Measurements from ENCODE around the gene HIVEP1.

The HIVEP1 gene

DNA sequence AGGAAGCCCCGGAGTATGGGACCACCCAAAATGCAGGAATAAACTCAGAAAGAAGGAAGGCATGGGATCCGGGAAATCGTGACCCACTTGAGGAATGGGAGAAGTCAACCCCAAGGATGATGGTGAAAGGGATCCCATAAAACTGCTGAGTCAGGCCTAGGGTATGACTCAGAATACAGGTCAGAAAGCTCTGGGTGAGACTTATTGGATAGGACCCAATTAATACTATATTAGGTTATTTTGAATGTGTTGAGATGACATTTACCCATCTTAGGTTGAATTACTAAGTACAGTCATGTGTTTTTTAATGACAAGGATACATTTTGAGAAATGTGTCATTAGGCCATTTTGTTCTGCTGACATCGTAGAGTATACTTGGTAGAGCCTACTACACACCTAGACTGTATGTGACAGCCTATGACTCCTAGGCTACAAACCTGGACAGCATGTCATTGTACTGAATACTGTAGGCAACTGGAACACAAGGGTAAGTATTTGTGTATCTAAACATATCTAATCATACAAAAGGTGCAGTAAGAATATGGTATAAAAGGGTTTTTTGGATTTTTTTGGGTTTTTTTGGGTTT is 17.1 kb upstream of the HIVEP1 start:
- no peak for DNase-seq

DNA sequence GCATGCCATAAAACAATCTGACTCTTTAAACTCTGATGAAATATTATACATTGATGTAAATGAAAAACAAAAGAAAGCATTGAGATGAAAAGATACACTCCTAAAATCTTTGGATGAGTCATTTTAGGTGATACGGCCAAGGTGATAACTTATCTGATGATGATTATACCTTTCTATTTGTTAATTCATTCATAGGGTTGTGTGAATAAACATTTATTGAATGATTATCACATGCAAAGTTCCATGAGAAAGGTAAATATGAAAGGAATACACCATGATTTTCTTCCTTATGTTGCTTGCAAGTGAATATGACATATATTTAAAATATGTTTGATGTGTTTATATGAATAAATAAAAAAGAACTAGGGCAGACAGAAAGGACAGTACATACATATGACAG is 15.4 kb upstream of the HIVEP1 start:
- DNase-seq, result no peak

DNA sequence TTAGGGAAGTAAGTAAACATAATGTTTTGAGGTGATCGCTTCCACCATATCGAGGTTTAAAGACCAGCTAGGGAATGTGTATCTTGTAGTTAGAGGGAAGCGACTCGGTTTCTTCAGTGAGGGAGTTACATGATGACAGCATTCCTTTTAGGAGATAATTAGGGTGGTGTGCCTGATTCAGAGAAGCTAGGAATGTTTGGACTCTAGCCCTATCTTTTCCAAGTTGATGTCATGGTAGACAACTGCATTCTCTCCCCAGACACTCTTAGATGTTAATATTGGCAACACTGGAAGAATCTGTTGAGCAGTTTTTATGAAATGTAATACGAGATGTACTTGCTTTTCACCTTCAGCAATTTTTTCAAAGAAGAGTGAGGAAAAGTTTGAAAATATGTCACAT is 12.9 kb upstream of the HIVEP1 start:
- no peak for DNase-seq

DNA sequence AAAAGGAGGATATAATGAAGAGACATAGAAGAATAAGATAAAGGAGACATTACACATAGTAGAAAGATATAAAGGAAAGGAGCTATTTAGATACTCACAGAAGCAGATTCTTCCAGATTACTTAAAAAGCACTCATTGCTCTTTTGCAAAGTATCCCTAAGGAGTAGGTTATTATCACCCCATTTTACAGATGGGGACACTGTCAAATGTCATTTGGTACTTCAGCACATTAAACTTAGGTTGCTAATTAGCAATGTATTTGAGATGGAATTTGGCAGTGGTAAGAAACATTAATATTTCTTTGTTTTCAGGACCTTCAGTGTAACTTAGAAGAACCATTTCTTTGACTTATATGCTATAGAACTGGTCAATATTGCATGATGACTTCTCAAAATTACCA is 11.9 kb upstream of the HIVEP1 start:
- DNase-seq, result no peak

DNA sequence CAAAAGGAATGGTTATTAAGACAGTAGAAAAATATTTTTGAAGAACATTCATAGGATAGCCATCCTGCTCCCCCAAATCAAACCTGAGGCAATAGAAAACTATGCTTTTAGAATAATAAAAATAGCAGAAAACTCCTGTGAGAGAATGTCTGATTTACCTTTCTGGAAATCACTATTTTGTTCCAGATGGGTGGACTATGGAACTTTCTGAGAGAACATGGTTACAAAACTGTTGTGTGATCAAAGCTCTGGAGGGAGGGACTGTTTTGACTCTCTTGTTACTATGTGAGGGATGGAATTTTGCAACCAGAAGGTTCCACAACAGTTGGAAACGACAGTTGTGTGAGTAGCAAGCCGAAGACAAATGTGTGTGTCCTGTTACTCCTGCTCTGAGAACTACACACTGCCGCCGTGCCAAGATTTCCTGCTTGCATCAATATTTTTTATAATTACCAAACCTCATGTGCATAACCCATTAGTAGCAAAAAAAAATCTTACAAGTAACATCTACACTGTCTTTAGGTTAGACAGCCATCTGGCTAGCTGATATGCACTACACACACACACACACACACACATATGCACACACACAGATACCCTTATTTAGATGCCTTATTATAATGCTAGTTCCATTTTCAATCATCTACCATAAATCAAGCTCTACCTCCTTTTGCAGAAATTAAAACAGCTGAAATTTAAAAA is 11.0 kb upstream of the HIVEP1 start:
- no peak for DNase-seq

DNA sequence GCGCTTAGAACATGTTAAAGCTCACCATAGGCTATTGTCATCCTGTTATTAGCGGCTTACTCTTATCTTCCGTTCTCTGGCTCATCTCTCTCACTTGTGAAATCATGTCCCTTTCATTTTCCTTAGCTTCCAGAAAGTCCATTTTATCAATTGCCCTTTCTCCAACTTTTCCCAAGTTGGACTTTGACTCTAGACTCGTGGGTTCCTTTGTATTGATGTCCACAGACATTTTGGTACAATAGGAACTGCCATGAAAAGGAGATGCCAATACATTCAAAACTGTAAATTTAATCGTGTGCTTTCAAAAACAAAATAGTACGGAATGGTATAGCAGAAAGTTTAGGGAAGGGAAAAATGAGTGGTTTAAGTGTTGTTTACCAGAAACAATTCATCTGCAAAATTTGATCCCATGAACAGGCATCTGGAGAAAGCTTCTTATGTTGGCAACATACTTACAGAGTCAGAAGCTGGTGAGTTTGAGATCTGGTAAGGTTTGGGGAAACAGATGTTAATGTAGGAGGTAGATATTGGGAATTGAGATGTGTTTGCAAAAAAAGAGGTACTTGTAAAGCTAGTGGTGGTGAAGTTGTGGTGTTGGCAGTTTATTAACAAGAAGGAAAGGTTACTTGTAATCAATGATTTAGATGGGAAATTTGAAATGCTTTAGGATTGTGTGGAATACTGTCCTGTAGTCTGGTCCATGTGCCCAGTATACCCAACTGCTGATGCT is 10.2 kb upstream of the HIVEP1 start:
- DNase-seq, result no peak

DNA sequence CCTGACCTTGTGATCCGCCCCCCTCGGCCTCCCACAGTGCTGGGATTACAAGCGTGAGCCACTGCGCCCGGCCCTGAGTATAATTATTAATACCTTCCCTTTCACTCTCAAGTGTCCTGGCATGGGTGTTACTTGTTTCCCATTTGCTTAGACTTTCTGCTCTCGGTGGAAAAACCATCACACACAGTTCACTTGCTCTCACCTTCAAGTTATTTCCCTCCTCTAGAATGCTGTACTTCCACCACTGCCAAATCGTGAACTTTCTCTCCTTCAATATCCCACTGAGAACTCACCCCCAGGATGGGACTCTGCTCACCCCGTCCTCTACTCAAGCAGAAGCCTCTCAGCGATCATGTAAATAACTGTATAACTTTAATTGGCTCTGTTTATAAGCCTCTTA is 4.6 kb upstream of the HIVEP1 start:
- DNase-seq, result no peak

DNA sequence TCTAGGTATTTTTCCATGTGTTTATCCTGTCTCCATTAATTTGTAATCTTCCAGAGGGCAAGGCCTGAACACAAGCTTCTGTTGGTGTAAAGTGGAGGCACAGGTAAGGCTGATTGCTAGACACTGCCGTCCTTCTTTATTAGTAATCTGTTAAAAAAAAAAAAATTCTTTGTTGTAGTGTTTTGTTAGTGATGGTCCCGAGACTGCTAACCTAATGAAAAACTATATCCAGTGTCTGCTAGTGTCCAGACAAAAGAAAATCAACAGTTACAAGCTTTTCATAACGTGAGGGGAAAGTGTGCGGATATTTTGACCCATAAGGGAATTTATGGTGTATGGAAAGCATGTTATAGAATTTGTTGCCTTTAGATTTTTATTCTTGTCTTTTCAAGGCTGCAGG is 4.2 kb upstream of the HIVEP1 start:
- DNase-seq, result no peak

DNA sequence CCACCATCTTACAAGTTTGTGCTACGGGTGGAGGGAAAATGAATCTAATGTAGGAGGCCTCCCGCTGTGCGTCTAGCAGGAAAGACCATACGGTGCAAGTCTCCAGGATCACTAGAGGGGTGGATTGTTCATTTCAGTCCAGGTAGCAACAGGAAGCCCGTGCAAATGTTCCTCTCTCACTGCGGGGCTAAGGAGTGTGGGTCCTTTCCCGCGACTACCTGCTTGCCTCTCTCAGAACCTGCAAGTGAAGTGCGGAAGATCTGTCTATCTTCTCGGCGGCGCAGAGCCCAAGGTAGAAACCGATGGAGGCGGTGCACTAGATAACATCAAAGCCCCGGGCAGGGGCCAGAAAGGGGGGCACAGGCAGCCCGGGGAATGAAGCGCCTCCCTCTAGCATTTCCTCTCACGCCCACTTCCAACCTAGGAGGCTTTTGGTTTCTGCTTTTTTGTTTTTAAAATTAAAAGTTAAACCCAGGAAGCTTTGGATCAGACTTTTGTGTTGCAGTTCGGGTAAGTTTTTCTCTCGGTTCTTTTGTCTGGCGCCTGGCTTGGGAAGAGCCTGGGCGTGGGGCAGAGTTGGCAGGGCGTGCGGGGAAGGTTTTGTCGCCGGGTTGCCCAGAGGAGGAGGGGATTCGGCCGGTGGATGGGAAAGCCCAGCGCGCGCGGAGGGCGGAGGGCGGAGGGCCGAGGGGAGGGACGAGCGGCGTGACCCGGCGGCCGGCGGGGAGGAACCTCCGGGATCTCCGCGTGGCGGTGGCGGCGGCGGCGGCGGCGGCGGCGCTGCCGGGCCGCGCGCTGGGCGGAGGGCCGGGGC is 3.5 kb upstream of the HIVEP1 start:
- peak; percentile 49 for DNase-seq

DNA sequence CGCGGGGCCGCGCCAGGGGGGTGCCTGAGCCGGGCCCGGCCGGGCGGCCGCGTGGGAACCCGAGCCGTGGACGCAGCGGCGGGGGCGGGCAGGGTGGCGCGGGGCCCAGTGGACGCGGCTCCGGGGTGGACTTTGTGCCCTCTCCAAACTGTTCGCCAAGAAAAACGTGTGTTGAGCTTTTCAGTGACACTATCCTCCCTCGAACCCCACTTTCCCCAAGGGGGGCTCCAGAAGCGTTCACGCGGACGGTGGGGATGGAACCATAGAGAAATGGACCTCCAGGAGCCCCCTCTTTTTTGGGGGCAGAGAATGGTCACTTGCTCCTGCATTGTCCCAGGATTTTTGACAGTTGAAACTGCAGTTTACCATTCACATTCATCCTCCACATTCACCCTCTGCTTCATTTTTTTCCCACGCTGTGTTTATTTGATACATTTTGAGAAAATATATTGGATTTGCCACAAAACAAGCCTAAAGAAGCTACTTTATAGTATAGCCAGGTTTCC is 2.9 kb upstream of the HIVEP1 start:
- DNase-seq, result no peak

DNA sequence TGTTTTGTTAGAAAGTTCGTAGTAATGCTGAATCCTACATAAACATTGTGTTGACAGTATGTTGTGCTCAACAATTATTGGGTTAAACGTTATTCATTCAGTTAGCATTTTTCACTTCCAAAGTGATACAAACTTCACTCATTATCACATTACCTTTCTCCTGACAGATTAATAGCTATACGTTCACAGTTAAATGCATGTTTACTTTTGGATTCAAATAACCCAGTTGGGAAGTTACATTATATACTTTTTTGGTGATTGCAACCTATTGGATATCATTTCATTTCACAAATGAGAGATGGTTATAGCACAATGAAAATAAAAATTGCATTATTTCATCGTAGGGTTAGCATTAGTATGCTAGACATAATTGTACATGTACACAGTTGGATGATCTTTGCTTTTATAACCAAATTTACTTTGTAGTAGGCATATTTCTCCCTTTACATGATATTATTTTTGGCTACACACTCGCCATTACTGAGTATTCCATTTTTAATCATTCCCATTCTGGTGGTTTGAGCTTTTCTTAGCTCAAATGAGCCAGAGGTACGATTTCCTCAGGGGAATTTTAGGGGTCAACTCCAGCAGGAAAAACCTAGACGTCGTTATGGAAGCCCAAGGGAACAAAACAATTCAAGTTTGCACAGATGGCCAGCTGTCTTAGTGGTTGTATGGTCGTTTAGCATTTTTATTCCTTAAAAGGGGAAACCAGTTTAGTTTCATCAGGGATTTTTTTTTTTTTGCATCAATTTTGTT is 2.1 kb upstream of the HIVEP1 start:
- DNase-seq, result no peak

DNA sequence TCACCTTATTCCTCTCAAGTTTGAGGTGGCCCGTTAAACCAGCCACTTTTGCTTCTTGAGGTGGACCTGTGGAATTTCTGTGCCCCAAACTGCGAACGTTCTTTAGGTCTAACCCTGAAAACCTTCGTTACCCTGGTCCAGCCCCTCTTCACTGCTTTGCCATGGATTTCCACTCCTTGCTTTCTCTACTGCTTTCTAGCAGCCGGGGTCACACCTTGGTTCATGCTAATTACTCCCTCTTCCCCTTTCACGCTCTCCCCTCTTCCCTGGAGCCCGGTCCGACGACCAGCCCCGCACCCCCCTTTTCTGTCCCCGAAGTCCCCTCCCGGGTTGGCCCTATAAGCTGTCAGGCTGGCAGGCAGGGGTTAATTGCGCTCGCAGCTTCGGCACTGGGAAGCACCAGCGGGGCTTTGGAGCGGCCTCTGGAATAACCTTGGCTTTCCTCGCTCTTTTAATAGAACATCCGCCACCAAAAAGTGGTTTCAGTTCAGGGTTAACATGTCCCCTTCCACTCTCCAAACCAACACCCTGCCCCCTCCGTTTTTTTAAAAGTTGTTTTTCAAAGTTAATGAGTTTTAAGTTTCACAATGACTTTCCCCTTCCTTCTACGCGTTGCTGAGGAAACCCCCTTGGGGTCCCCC is 1.4 kb upstream of the HIVEP1 start:
- peak; percentile 69 for DNase-seq

DNA sequence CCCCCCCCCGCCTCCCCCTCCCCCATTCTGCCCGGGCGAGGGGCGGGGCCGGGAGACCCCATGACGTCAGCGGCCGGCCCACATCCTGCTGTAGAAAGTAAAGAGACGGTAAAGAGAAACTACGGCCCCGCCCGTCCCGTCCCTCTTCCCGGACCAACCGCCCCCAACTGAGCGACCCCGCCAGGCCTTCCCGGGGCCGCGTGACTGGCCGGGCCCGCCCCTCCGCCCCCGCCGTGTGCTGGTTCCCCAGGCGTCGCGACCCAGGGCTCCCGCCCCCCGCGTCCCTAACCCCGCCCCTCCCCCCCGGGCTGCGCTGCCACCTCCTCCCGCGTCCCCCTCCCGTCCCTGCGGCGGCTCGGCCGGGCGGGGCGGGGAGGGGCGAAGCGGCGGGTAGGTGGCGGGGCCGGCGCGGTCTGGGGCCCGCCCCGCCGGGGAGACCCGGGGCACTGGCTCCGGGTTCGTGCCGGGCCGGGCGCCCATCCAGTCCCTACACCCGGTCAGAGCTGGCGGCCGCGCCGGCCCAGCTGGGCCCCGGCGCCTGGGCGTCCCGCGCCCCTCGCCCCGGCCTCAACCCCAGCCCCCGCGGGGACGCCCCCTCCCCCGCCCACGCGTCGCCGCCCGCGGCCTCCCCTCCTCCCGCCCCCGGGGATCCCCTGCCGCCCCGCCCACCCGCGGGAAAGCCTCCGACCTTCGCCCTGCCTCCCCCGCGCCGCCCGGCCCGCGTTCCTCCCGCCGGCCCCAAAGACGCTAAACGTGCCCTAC is 655 bp upstream of the HIVEP1 start:
- peak; percentile 93 for DNase-seq

DNA sequence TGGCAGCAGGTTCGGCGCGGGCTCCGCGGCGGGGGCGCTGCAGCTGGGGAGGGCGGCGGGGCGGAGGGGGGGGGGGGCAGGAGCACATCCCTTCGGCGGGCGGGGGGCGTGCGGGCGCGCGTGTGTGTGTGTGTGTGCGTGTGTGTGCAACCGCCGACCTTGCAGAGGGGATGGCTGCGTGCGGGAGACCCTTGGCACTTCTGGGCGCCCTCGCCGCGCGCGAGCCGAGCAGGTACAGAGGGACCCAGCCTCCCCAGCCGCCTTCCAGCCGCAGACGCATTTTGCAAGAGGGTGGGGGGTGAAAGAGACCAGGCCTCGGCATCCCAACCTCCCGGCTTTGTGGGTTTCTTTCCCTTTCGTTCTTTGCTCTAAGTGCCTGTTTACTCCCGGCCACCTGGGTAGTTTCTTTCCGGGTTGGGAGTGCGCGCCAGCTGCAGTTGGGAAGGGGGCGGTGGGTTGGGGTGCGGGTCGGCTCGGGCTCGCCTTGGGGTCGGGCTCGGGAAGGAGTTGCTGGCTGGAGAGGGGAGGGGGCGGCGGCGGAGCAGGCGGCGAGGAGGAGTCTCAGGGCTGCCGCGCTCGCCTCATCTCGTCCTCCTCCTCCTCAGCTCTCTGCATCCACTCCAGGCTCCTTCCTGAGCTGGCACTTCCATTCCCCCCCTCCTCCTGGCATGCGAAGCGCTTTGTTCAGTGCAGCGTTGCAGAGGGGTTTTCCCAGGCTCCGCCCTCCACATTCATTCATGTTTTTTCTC is 620 bp downstream of the HIVEP1 start:
- DNase-seq, result peak; percentile 49

DNA sequence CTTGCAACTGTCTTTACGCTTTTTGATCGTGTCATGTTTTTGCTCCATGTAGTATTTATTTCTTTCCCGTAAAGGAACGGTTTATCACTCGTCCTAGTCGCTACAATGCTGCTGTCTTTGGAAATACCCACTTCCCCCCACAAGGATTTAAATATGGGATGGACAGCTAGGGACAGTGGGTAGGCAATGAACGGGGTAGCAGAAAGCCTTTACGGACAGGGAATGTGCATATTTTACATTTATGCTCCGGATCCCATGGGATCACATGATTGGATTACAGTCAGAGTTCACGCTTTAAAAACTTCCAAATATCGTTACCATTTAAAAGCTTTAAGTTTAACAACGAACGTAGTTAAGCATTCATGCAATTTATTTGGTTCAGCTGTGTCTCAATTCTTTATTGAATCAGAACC is 1.2 kb downstream of the HIVEP1 start:
- no peak for DNase-seq

DNA sequence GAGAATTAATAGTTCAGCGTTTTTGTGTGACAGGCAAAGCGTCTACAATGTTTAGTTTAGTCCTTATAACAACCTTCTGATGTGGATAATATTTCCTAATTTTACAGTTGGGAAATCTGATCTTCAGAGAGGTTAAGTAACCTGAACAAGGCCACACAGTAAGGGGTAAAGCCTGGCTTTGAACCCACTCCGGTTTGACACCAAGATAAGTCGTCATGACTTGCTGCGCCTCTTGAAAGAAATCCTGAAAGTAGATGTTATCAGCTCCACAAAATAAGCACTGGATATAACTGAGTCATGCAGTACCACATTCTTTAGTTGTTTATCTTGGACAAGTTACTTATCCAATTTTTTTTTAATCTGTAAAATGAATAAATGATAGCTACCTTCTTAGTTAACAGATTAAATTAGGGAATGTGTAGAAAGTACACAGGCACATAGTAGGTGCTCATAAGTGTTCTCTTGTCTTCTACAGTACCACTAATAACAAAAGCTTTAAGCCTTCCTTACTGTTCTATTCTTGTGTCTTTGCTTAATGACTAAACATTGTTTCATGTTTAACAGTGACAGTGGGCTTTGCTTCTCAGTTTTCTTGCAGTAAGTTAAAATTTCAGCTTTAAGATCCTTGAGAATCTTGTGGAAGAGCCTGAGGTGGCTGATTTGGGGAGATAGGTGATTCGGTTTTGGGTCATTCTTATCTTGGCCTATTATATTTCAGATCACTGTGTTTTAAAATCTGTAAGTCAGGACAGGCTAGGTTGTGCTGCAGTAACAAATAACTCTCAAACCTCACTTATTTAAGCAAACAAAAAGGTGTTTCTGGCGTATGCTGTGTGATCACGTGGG is 2.1 kb downstream of the HIVEP1 start:
- DNase-seq, result no peak

DNA sequence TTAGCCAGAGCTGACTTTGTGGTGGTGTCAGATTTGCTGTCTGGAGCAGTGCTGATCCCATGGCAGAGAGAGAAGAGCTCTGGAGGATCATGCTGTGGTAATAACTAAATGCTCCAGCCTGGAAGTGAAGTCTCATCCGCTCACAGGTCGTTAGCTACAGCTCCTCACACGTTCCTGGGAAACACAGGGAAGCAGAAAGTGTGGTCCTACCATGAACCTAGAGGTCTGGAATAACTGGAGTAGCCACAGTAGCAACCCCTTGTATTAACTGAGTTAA is 2.7 kb downstream of the HIVEP1 start:
- no peak for DNase-seq

DNA sequence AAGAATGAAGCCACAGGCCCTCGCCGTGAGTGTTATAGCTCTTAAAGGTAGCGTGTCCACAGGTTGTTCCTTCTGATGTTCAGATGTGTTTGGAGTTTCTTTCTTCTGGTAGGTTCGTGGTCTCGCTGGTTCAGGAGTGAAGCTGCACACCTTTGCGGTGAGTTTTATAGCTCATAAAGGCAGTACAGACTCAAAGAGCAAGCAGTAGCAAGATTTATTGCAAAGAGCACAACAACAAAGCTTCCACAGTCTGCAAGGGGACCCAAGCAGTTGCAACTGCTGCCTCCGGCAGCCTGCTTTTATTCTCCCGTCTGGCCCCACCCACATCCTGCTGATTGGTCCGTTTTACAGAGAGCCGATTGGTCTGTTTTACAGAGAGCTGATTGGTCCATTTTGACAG is 5.2 kb downstream of the HIVEP1 start:
- DNase-seq, result no peak

DNA sequence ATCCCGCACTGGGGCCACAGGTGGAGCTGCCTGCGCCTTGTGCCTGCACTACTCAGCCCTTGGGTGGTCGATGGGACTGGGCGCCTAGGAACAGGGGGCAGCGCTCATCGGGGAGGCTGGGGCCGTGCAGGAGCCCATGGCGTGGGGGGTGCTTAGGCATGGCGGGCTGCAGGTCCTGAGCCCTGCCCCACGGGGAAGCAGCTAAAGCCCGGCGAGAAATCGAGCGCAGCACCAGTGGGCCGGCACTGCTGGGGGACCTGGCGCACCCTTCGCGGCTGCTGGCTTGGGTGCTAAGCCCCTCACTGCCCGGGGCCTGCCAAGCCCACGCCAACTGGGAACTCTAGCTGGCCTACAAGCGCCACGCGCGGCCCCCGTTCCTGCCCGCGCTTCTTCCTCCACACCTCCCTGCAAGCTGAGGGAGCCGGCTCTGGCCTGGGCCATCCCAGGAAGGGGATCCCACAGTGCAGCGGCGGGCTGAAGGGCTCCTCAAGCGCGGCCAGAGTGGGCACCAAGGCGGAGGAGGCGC is 5.8 kb downstream of the HIVEP1 start:
- no peak for DNase-seq

Data from NCI-H1436 (cell line).